HUES6 (cell line): ENCODE results near the gene VDAC1.
"Not testable (repeated sequence)": the region's sequence is repeated elsewhere in the genome, so short reads cannot be mapped to it uniquely, and the experiment has no call there.

ENCODE experiments used
- H3K27ac ChIP-seq: 2 replicates; pipeline ENCODE4 v1.7.0; 2013; ENCODE audit warnings: low read depth, mild to moderate bottlenecking, low read length, inconsistent platforms
- H3K27me3 ChIP-seq: 2 replicates; pipeline ENCODE4 v1.6.1; 2013; ENCODE audit warnings: low read length; ENCODE audit not compliant: control insufficient read depth, insufficient read depth
- H3K36me3 ChIP-seq: 2 replicates; pipeline ENCODE4 v1.6.1; 2013; ENCODE audit warnings: low read length; ENCODE audit not compliant: control insufficient read depth, insufficient read depth
- H3K4me1 ChIP-seq: 2 replicates; pipeline ENCODE4 v1.6.1; 2013; ENCODE audit warnings: low read length; ENCODE audit not compliant: control insufficient read depth, insufficient read depth
- H3K4me3 ChIP-seq: 2 replicates; pipeline ENCODE4 v1.5.1; 2013; ENCODE audit warnings: low read depth, low read length
- H3K9ac ChIP-seq: one replicate; pipeline ENCODE4 v1.6.1; 2013; ENCODE audit warnings: mild to moderate bottlenecking, low read length
- H3K9me3 ChIP-seq: 2 replicates; pipeline ENCODE4 v1.6.1; 2013; ENCODE audit warnings: low read depth, low read length; ENCODE audit not compliant: control insufficient read depth, insufficient read depth

The VDAC1 gene

GRCh38 chr5:133937628-133938027 lies 67.1 kb downstream of the VDAC1 start:
- H3K9ac ChIP-seq, H3K4me1 ChIP-seq, H3K27ac ChIP-seq, H3K27me3 ChIP-seq, H3K9me3 ChIP-seq, H3K4me3 ChIP-seq, H3K36me3 ChIP-seq: not testable (repeated sequence)

GRCh38 chr5:133936651-133937015 lies 68.1 kb downstream of the VDAC1 start:
- no peaks in the 10 kb centered on the region for H3K4me1 ChIP-seq
- no peak overlapping the region for H3K4me3 ChIP-seq
- peaks cover 7% of the 10 kb centered on the region; the same call in 1 of the 2 replicates for H3K9me3 ChIP-seq
- H3K27ac ChIP-seq: no peak overlapping the region
- H3K36me3 ChIP-seq: no peaks in the 10 kb centered on the region
- H3K27me3 ChIP-seq: no peaks in the 10 kb centered on the region
- no peak overlapping the region for H3K9ac ChIP-seq

- not testable (repeated sequence) for H3K4me3 ChIP-seq, H3K27me3 ChIP-seq, H3K9me3 ChIP-seq, H3K9ac ChIP-seq, H3K36me3 ChIP-seq, H3K4me1 ChIP-seq, H3K27ac ChIP-seq
Measured at GRCh38 chr5:133935991-133936650, 68.7 kb downstream of the VDAC1 start.

DNA sequence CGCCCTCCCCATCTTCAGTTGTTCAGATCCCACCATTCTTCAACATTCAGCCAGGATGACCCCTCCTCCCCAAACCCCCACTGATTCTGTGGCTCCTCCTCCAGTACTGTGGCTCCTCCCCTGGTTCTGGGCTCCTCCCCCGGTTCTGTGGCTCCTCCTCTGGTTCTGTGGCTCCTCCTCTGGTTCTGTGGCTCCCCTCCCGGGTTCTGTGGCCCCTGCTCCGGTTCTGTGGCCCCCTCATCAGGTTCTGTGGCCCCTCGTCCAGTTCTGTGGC lies 69.2 kb downstream of the VDAC1 start:
- no peak overlapping the region for H3K9ac ChIP-seq
- no peaks in the 10 kb centered on the region for H3K4me1 ChIP-seq
- H3K36me3 ChIP-seq: no peaks in the 10 kb centered on the region
- H3K4me3 ChIP-seq: no peak overlapping the region
- H3K9me3 ChIP-seq: peaks cover 7% of the 10 kb centered on the region; the same call in 1 of the 2 replicates
- H3K27me3 ChIP-seq: no peaks in the 10 kb centered on the region
- H3K27ac ChIP-seq: no peak overlapping the region

- Histone ChIP-seq H3K27me3 (no peaks in the 10 kb centered on the region), H3K9me3 (peaks cover 7% of the 10 kb centered on the region; the same call in 1 of the 2 replicates), H3K36me3 (no peaks in the 10 kb centered on the region), H3K4me3 (no peak overlapping the region), H3K27ac (no peak overlapping the region), H3K4me1 (no peaks in the 10 kb centered on the region), H3K9ac (no peak overlapping the region)
Measured at GRCh38 chr5:133934822-133935666, 69.7 kb downstream of the VDAC1 start.

DNA sequence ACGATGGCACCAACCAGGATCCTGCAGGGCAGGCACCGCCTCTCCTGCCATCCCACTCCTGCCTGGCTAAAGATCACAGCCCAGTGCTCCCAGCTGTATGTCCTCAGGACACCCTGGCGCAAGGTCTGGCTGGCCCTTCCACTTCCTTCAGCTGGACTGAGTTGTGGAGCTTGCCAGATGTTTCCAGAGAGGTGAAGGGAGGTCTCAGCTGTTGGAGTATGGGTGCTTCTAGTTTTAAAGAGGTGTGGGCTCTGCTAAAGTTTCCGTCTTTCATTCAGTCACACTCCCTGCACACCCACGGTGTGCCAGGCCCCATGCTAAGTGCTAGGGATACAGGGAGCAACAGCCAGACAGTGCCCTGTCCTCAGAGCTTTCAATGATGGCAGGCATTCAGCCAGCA lies 70.5 kb downstream of the VDAC1 start:
- H3K4me3 ChIP-seq: no peak overlapping the region
- no peaks in the 10 kb centered on the region for H3K27me3 ChIP-seq
- H3K4me1 ChIP-seq: no peaks in the 10 kb centered on the region
- peaks cover 7% of the 10 kb centered on the region; the same call in 1 of the 2 replicates for H3K9me3 ChIP-seq
- no peak overlapping the region for H3K9ac ChIP-seq
- H3K27ac ChIP-seq: no peak overlapping the region
- H3K36me3 ChIP-seq: no peaks in the 10 kb centered on the region

GRCh38 chr5:133933670-133934295 lies 71.0 kb downstream of the VDAC1 start:
- Histone ChIP-seq H3K4me1 (no peaks in the 10 kb centered on the region), H3K4me3 (no peak overlapping the region), H3K27me3 (no peaks in the 10 kb centered on the region), H3K36me3 (no peaks in the 10 kb centered on the region), H3K27ac (no peak overlapping the region), H3K9ac (no peak overlapping the region), H3K9me3 (peaks cover 7% of the 10 kb centered on the region; the same call in 1 of the 2 replicates)

DNA sequence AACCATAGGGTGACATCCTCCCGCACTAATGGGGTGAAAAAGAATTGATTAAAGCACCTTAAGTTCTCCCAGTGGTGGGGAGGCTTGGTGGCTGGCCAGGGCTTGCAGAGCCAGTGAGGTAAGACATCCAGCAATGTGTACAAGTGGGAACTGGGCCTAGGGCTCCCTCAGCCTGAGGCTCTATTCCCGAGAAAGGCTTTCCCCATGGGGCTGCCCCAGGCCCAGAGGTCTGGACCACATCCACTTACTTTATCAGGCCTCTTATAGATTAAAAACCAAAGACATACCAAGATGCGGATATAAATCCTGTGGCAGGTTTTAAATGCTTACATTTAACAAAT lies 71.6 kb downstream of the VDAC1 start:
- Histone ChIP-seq H3K36me3 (no peaks in the 10 kb centered on the region), H3K27me3 (no peaks in the 10 kb centered on the region), H3K27ac (no peak overlapping the region), H3K4me1 (no peaks in the 10 kb centered on the region), H3K9ac (no peak overlapping the region), H3K9me3 (peaks cover 7% of the 10 kb centered on the region; the same call in 1 of the 2 replicates), H3K4me3 (no peak overlapping the region)

GRCh38 chr5:133932441-133933168 lies 72.2 kb downstream of the VDAC1 start:
- H3K4me1 ChIP-seq: no peaks in the 10 kb centered on the region
- no peak overlapping the region for H3K9ac ChIP-seq
- H3K27ac ChIP-seq: no peak overlapping the region
- no peaks in the 10 kb centered on the region for H3K27me3 ChIP-seq
- H3K9me3 ChIP-seq: peaks cover 7% of the 10 kb centered on the region; the same call in 1 of the 2 replicates
- no peak overlapping the region for H3K4me3 ChIP-seq
- H3K36me3 ChIP-seq: no peaks in the 10 kb centered on the region

- Histone ChIP-seq H3K9ac (no peak overlapping the region), H3K9me3 (peaks cover 7% of the 10 kb centered on the region; the same call in 1 of the 2 replicates), H3K27me3 (no peaks in the 10 kb centered on the region), H3K4me1 (no peaks in the 10 kb centered on the region), H3K4me3 (no peak overlapping the region), H3K36me3 (no peaks in the 10 kb centered on the region), H3K27ac (no peak overlapping the region)
Measured at GRCh38 chr5:133931546-133931945, 73.2 kb downstream of the VDAC1 start.

- no peaks in the 10 kb centered on the region for H3K4me1 ChIP-seq
- no peak overlapping the region for H3K9ac ChIP-seq
- H3K27me3 ChIP-seq: no peaks in the 10 kb centered on the region
- H3K4me3 ChIP-seq: no peak overlapping the region
- H3K36me3 ChIP-seq: no peaks in the 10 kb centered on the region
- no peaks in the 10 kb centered on the region for H3K9me3 ChIP-seq
- no peak overlapping the region for H3K27ac ChIP-seq
Measured at GRCh38 chr5:133930813-133931090, 74.0 kb downstream of the VDAC1 start.
